ENCODE measurements around the gene RAI1. TPM values are rescaled to one million over a fixed set of nuclear protein-coding genes. Genes with fewer than 3 reads are reported as not detected.
A peak's percentile ranks its signal among the peaks of the same experiment; 100 is the strongest.
"Not testable (repeated sequence)": the region's sequence is repeated elsewhere in the genome, so short reads cannot be mapped to it uniquely, and the experiment has no call there.

Gene RAI1
- total RNA-seq, 1 donor from 2014 or later = 31.2 TPM

- intact Hi-C loops (cut with micrococcal nuclease) = no loop called here
- Mint-ChIP-seq H3K4me3 (no peak overlapping the region), H3K36me3 (ENCODE audit: low read depth) (peaks cover 3% of the 10 kb centered on the region)
Measured at GRCh38 chr17:17684906-17685774, 3.9 kb downstream of the RAI1 start.

GRCh38 chr17:17685775-17686291, 4.6 kb downstream of the RAI1 start:
- Mint-ChIP-seq H3K4me3 (no peak overlapping the region), H3K36me3 (ENCODE audit: low read depth) (peaks cover 3% of the 10 kb centered on the region), H3K4me1 (peaks cover 40% of the 10 kb centered on the region), H3K27ac (no peak overlapping the region), H3K27me3 (no peaks in the 10 kb centered on the region), H3K9me3 (no peaks in the 10 kb centered on the region)
- POLR2A ChIA-PET = no interaction called here
- no peak for TF ChIP-seq CTCF (IDR thresholded peaks at IDR 0.05)
- intact Hi-C loops (cut with micrococcal nuclease) = no loop called here
- CTCF ChIA-PET = no interaction called here
- ATAC-seq (ENCODE audit: low read depth) (no peak), DNase-seq (no peak)

More at GRCh38 chr17:17684906-17685774, 3.9 kb downstream of the RAI1 start:
- H3K9me3 Mint-ChIP-seq = no peaks in the 10 kb centered on the region
- TF ChIP-seq CTCF (IDR thresholded peaks at IDR 0.05) = no peak
- peaks cover 34% of the 10 kb centered on the region for H3K4me1 Mint-ChIP-seq
- no peak overlapping the region for H3K27ac Mint-ChIP-seq
- POLR2A ChIA-PET = no interaction called here
- ATAC-seq (ENCODE audit: low read depth) = no peak
- no peaks in the 10 kb centered on the region for H3K27me3 Mint-ChIP-seq
- no peak for DNase-seq
- CTCF ChIA-PET = no interaction called here

GRCh38 chr17:17689312-17689711, 8.1 kb downstream of the RAI1 start:
- POLR2A ChIA-PET = interaction anchor here (7.3 kb wide), 1 partner anchor 7 kb away, joined by 84 read pairs; no protein-coding TSS in a partner anchor
- Mint-ChIP-seq H3K4me1 (peaks cover 61% of the 10 kb centered on the region), H3K27me3 (no peaks in the 10 kb centered on the region), H3K9me3 (no peaks in the 10 kb centered on the region), H3K36me3 (ENCODE audit: low read depth) (peaks cover under 1% of the 10 kb centered on the region), H3K27ac (no peak overlapping the region), H3K4me3 (no peak overlapping the region)
- TF ChIP-seq CTCF (IDR thresholded peaks at IDR 0.05) = no peak
- DNase-seq = no peak
- CTCF ChIA-PET = no interaction called here
- no peak for ATAC-seq (ENCODE audit: low read depth)
- intact Hi-C loops (cut with micrococcal nuclease) = no loop called here

GRCh38 chr17:17690233-17690632, 9.0 kb downstream of the RAI1 start:
- ChIA-PET POLR2A (interaction anchor here (0.6 to 7.3 kb wide), 5 partner anchors 7 to 135 kb away, joined by 3 to 84 read pairs (median 4); no protein-coding TSS in a partner anchor), CTCF (interaction anchor here (1.3 kb wide), 1 partner anchor 8 kb away, joined by 3 read pairs; no protein-coding TSS in a partner anchor)
- H3K9me3 Mint-ChIP-seq; H3K4me3 Mint-ChIP-seq; H3K27me3 Mint-ChIP-seq; H3K36me3 Mint-ChIP-seq (ENCODE audit: low read depth); H3K27ac Mint-ChIP-seq; DNase-seq; ATAC-seq (ENCODE audit: low read depth); intact Hi-C loops (cut with micrococcal nuclease): not testable (repeated sequence)
- peaks cover 64% of the 10 kb centered on the region for H3K4me1 Mint-ChIP-seq

GRCh38 chr17:17691468-17692263, 10.4 kb downstream of the RAI1 start:
- H3K9me3 Mint-ChIP-seq = no peaks in the 10 kb centered on the region
- no peaks in the 10 kb centered on the region for H3K36me3 Mint-ChIP-seq (ENCODE audit: low read depth)
- DNase-seq (peak; percentile 36), ATAC-seq (ENCODE audit: low read depth) (peak; percentile 30)
- no peak for TF ChIP-seq CTCF (IDR thresholded peaks at IDR 0.05)
- H3K4me3 Mint-ChIP-seq = peak overlapping the region; percentile 67
- H3K27me3 Mint-ChIP-seq = no peaks in the 10 kb centered on the region
- ChIA-PET POLR2A (interaction anchor here (0.9 to 7.3 kb wide), 2 partner anchors 9 to 145 kb away, joined by 3 to 84 read pairs; partner anchors contain the start of gene SREBF1), CTCF (interaction anchor here (0.9 to 1.3 kb wide), 3 partner anchors 10 to 228 kb away, joined by 3 read pairs; no protein-coding TSS in a partner anchor)
- peaks cover 60% of the 10 kb centered on the region for H3K4me1 Mint-ChIP-seq
- intact Hi-C loops (cut with micrococcal nuclease) = loop anchor here (1.0 kb wide), 1 partner anchor 8 kb away; no protein-coding TSS in a partner anchor
- H3K27ac Mint-ChIP-seq = peak overlapping the region; percentile 81
